ENCODE data around the gene ANG.
"Not testable (repeated sequence)": the region's sequence is repeated elsewhere in the genome, so short reads cannot be mapped to it uniquely, and the experiment has no call there.

ANG gene

DNA sequence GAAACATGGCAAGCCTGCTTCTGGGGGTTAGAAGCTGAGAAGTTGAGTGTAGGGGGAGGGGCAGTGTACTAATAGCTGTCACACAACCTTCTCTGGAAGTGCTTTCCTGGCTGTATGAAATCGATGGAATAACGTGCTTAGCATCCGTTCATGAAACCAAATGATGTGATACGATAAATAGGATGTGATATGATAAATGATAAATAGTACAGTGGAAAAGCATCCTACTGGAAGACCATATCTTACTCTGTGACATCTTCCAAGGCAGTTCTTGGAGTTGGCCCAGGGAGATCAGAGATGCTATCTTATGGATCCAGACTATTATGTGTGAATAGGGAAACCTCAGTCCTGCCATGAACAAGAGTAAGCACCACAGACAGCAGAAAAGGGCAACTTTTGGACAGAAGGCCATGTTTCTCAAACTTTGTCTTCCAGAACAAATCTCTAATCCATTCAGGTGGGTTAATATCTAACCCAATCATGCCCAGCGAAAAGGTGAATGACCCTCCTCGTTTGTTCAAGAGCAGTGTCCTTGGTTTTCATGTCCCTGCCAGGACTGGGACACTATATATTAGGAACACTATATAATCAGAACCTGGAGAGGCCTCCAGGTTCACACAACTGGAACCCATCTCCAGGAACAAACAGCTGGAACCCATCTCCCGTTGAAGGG is at the start of gene ANG:
Gene ANG (plus strand): TSS at position 598 of the 673 bp plus-strand sequence. CDS start 4,801 bp downstream, outside the sequence.
- no peak for DNase-seq

DNA sequence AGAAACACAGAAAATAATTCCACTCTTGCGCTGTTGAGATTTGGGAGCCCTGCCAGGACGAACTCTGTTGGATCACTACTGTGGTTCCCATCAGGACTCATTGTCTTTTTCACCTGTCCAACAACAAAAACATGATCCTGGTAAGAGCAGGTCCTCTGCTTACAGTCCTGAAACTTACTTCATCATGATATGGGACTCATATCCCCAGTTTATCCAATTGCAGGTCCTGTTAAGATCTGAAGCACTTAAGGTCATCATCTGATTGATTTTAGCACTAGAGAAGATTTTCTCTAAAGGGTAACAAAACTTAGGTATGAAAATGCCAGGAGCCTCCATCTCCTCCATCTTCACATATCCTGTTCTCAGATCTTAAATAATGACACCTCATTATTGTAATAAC is 47.0 kb upstream of the ANG start, which contains the start of gene OR6S1:
Gene OR6S1 (minus strand): TSS at position 101 of the 400 bp plus-strand sequence. CDS start 0 bp downstream, at position 101.
- DNase-seq: no peak

DNA sequence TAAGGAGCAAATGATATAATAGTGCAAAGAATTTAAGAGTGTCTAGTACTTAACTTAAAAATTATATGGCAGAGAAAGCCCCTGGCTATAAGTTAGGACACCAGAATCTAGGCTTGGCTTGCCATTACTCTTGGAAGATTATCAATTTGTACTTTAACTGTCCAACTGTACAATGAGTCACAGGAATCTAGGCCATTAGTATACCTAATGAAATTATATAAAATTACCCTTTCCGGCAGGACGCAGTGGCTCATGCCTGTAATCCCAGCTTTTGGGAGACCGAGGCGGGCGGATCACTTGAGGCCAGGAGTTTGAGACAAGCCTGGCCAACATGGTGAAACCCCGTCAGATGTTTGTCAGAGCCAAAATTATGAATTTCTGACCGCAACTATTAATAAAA is 46.4 kb upstream of the ANG start:
- DNase-seq: no peak

DNA sequence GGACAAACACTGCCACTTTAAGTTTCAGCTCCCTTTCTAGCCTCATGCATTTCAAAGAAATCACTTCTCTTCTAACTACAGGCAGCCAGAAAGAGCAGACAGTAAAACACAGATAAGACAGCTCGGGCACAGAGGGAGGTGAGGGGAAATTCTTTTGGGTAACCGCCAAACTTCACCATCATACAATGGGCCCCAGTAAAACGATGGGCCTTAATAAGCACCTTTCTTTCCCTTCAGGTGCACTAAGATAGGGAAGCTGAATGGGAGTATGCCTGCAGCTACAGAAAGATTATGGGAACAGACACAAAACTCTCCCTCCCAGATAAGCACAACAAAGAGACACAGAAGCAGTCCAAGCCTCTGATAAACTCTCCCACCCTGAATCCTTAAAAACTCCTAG is 45.8 kb upstream of the ANG start:
- DNase-seq: not testable (repeated sequence)

DNA sequence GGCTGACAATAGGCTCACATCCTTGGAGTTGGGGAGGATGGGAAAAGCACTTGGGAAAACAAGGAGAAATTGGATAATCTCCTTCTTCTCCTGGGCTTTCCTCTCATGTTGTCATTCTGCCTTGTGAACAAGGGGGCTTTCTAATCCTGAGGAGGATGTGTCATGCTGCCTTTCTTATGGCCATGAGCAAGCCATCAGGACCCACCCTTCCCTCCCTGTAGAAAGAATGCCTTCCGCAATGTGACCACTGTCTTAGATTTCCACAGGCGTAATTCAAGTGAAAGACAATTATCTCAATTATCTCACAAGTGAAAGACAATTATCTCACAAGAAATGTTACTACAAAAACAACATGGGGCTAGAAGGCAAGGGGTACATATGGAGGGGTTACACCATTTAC is 44.0 kb upstream of the ANG start:
- no peak for DNase-seq

DNA sequence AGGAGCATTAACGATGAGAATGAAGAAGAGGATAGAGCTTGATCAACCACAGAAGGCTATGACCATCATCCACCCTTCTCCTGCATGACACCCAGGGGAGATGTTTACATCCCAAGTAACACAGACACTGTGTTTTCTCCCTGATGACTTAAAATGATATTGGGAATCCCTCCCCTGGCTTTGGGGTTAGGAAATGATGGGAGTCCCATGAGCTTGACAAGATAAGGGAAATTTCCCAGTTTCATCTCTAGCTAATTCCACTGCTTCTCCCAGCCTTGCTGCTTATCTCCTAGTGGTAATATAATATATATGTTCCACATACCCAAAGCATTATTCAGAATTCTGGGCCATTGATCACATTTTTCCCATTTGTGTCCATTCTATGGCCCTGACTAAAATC is 43.1 kb upstream of the ANG start:
- DNase-seq: no peak

DNA sequence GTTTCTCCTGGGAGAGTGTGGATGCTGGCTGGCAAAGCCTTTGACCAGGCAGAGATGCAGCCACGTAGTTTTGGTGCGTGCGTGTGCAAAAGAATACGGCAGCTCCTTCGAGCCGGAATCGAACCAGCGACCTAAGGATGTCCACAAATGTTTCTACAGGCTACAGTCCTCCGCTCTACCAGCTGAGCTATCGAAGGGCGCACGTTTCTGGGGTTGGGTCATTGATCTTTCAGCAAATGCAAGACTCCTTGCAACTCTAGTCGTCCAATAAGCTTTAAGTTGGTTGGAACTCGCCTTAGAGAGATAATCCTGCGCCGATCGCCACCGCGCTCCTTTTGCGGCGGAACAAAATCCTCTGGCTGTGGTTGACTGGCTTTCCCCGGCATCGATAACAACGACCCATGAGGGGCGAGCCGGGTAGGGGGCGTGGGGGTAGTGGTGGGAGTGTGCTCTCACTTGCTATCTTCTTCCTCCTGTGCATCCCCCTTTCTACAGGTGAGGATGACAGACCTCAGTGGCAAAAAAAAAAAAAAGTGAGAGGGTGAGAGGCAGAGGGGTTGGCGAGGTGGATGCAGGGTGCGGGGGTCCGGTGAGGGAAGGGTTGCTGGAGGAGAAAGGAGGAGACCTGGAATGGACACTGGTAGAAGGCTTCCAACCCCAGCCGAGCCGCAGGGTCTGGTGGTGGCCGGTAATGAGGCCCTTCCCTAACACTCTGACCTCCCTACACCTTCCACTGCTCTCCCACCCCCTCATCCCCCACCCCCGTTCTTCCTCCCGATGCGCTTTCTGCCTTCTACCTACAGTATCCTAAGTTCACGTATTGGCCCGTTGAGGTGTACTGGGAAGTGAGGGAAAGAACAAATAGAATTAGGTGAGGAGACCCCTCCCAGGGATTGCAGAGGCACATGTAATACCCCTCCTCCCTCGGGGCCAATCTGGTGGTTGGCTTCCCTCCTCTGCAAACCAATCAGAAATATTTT is 35.3 kb upstream of the ANG start:
- DNase-seq: no peak

DNA sequence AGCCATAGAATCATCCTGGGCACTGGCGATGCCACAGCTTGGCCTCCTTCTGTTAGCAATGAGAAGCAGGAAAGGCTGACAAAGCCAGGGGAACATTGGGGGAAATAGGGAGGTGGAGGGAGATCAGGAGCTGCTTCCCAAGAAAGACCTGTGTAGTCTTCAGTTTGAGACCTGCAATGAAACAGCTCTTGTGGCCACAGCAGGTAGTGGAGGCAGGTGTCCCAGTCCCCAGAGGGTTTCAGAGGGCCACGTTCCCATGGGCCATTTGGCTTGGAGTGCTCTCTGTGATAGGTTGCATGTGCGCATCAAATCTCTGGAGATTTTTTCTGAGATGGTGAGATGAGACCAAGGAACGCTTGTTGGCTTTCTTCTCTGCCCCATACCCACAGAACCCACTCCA is 32.7 kb upstream of the ANG start:
- no peak for DNase-seq

DNA sequence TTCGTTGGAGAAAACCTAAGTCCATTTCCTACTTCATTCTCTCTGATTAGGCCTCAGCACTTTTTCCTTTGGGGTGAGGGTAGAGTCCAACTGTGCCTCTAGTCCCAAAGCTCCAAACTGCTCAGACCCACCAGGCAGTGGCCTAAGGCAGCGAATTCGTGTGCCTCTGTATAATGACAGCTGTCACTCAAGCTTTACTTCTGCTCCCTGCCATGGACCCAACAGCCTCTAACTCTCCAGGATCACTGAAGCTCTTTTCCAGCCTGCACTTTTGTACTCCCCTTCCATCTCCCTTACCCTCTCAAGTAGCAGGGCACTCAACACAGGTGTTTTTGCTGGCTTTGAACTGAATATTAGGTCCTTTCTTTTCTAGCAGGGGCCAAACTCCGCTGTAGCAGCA is 32.3 kb upstream of the ANG start:
- DNase-seq: no peak

DNA sequence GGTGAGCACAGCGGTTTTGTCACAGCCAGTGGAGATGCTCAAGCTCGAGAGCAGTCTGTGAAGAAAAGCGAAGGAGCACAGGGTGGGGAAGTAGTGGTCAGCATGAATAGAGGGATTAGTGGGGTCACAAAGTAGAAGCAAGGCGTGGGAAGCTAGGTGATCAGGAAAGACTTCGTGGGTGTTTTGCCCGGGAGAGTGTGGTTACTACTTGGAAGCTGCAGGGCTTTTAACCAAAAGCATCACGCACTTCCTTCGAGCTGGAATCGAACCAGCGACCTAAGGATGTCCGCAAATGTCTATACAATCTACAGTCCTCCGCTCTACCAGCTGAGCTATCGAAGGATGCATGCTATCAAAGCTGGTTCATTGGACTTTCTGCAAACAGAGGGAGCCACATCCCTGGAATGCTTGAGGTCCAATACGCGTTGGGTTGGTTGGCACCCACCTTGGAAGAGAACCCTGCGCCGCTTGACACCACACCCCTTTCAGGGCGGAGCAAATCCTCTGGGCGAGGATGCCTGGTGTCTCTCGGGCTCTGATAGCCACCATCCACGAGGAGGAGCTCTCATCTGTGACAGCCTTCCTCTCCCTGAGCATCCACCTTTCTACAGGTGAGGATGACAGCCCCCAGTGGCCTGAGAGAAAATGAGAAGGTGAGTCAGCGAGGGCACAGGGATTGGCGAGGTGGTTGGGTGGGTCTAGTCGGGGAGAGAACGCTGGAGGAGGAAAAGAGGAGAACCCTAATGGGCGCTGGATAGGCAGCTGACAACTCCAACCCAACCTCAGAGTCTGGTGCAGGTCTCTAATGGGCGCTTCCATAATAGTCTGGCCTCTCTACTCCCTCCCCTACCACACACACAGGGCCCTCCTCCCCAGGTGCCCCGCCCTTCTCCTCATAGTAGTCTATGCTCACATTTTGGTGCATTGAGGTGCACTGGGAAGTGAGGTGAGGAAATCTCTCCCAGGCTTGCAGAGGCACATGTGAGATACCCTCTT is 31.1 kb upstream of the ANG start:
- no peak for DNase-seq

DNA sequence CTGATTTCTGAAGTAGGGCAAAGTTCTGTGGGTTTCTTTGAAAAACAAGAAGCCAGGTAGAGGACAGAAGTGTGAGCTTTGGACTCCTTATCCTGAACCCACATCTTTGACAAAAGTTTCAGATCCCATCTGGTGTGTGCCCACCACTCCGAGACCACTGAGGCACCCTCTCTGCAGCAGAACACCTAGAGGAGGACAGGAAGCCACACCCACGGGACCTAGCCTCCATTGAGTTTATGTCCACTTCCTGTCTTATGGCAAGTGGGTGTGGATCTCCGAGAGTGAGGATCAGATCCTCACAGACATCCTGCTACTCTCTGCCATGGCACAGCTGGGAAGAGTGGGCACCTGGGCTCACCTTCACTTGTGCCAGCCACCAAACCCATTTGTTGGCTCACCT is 30.3 kb upstream of the ANG start:
- no peak for DNase-seq

DNA sequence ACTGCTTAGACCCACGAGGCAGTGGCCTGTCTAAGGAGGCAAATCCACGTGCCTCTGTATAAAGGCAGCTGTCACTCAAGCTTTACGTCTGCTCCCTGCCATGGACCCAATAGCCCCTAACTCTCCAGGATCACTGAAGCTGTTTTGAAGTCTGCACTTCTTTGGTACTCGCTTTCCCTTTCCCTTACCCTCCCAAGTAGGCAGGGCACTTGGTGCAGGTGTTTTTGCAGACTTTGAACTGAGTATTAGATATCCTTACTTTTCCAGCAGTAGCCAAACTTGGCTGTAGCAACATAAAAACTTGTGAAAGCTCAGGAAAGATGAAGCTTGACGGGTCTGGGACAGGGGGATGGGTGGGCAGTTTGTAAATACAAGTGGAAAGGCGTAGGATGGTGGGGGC is 29.2 kb upstream of the ANG start:
- no peak for DNase-seq

DNA sequence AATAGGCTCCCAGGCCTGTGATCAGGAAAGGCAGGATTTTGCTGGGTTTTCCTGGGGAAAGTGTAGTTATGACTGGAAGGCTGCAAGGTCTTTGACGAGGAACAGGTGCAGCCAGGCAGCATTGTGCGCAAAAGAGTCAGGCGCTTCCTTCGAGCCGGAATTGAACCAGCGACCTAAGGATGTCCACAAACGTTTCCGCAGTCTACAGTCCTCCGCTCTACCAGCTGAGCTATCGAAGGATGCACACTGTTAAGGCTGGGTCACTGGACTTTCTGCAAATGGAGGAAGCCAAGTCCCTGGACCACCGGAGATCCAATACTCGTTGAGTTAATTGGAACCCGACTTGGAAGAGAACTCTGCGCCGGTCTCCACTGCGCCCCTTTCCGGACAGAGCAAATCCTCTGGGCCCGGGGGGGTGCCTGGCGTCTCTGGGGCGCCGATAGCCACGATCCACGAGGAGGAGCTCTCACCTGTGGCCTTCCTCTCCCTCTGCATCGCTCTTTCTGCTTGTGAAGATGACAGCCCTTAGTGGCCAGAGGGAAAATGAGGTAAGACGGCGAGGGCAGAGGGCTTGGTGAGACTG is 28.7 kb upstream of the ANG start:
- no peak for DNase-seq

DNA sequence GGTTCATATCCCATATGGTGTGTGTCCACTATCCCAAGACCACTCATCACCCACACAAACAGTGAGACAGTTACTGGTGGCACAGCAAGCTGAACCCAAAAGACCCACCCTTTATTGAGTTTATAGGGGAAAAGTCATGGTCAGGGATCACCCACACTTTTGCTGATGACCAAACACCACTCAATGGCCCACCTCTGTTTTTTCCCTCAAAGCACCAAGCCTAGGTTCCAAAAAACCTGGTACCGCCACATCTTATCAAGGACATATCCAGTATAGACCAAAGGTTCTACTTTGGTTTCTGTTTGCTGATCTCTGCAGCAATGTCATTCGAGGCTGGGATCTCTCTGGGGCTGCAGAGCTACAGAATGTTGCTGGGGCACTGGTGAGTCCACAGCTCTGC is 27.4 kb upstream of the ANG start:
- DNase-seq: no peak

DNA sequence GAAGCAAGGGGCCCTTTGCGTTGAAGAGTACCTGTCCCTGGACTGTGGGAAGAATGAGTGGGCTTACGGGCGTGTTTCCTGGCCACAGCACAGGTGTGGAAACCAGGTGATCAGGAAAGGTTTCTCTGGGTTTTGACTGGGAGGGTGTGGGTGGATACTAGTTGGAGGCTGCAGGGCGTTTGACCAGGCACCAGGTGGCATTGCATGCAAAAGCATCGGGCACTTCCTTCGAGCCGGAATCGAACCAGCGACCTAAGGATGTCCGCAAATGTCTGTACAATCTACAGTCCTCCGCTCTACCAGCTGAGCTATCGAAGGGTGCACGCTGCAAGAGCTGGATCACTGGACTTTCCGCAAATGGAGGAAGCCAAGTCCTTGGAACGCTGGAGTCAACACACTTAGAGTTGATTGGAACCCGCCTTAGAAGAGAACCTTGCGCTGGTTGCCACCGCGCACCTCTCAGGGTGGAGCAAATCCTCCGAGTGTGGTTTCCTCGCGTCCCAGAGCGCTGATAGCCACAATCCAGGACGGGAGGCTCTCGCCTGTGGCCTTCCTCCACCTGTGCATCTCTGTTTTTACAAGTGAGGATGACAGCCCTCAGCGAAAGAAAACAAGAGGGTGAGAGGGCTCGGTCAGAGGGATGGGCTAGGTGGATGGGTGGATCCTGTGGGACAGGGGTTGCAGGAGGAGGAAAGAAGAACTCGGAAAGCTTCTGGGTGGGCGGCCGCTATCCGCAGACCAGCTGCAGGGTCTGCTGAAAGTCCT is 25.4 kb upstream of the ANG start:
- no peak for DNase-seq

DNA sequence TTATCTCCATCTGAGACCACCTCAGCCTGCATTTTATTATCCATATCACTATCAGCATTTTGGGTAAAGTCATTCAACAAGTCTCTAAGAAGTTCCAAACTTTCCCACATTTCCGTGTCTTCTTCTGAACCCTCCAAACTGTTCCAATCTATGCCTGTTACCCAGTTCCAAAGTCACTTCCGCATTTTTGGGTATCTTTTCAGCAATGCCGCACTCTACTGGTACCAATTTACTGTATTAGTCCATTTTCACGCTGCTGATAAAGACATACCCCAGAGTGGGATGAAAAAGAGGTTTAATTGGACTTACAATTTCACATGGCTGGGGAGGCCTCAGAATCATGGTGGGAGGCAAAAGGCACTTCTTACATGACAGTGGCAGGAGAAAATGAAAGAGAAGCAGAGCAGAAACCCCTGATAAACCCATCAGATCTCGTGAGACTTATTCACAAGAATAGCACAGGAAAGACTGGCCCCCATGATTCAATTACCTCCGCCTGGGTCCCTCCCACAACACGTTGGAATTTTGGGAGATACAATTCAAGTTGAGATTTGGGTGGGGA is 22.1 kb upstream of the ANG start:
- not testable (repeated sequence) for DNase-seq

DNA sequence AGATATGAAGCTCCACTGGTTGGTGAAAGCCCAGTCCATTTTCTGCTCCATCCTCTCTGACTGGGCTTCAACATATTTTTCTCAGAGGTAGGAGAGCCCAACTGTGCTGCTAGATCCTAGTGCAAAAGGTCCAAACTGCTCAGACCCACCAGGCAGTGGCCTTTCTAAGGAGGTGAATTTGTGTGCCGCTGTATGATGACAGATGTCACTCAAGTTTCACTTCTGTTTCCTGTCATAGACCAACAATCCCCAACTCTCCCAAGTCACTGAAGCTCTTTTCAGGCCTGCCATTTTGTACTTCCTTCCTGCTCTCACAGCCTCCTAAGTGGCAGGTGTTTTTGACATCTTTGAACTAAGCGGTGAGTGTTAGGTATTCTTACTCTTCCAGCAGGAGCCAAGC is 20.6 kb upstream of the ANG start:
- DNase-seq: no peak

DNA sequence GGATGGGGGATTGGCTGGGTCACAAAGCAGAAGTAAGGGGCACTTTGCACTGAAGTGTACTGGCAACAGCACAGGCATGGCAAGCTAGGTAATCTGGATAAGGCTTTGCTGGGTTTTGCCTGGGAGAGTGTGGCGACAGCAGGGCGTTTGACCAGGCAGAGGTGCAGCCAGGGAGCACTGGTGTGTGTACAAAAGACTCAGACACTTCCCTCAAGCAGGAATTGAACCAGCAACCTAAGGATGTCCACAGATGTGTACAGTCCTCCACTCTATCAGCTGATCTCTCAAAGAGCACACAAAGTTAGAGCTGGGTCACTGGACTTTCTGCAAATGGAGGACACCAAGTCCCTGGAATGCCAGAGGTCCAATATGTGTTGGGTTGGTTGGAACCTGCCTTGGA is 19.6 kb upstream of the ANG start:
- no peak for DNase-seq

DNA sequence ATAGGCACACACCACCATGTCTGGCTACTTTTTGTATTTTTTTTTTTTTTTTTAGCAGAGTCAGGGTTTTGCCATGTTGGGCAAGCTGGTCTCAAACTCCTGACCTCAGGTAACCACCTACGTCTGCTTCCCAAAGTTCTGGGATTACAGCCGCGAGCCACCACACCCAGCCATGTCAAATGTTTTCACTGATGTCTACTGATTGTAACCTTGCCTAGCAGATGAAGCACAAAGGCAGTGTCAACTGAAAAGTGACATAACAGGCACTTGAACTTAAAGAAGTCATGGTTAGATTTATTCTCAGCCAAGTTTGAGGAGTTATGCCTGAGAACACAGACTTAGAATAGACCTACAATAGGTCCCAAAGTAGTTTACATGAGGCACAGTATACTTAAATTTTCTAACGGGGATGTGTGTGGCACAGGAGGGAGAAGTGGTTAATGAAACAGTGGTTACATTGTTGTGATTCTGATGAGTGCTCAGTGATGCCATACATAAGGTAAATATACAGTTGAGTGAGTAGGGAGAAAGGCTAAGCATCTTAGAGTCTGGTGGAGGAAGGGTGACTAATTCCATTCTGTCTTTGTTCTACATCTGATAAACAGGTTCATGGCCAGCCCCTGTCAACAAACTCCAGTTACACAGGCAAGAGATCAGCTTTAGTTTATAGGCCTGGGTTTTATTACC is 16.8 kb upstream of the ANG start:
- DNase-seq: no peak

DNA sequence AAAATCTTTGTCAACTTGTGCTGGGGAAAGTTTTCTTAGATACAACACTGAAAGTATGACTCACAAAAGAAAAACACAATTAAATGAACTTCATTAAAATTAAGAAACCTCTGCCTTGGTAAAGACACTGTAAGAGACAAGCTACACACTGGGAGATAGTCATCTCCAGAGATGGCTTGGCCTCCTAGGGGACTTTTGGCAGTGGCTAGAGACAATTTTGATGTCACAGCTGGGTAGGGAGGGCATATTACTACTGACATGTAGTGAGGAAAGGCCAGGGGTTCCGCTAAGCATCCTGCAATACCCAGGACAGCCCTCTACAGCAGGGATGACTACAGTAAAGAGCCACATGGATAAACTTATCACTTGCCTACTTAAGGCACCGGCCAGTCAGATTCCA is 12.9 kb upstream of the ANG start:
- DNase-seq: no peak

DNA sequence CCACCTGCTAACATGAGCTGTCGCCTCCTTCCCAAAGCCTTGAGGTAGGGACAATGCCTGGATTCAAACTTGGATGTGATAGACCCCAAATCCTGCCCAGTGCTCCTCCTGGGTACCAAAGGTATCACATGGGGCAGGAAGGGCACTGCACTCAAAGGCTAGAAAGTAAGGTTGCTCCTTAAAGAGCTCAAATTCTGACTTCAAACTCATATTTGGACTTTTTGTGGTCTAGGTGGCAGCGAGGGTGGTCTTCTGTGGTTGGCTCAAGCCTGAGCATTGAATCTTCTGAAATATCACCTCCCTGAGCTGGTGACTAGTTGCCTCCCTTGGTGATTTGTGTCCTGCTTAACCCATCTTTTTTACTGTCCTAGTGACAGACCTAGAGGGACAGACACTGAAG is 12.5 kb upstream of the ANG start:
- no peak for DNase-seq
